ENCODE data around the gene SUPT5H.

The SUPT5H gene

DNA sequence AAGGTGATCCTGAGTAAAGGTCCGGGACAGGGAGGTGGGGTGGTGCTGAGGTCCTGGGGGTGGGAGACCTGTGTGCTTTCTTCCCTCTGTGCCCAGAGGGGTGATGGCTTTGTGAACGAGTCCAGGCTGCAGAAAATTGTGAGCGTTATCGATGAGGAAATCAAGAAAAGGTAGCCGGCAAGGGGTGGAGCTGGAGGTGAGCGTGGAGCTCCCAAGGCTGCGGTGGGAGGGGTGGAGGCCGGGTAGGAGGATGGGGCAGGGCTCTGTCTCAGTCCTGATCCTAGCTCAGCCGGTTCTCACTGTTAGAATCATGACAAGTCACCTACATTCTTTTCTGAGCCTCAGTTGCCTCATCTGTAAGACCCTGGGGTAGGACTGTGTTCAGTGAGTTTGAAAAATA lies 73.6 kb downstream of the SUPT5H start:
- H3K9ac ChIP-seq (ENCODE audit: low read length), result no peak overlapping the region
- no peak overlapping the region for H3K4me3 ChIP-seq (ENCODE audit: low read length)
- H3K79me2 ChIP-seq (ENCODE audit: low read length), result no peaks in the 10 kb centered on the region
- H3K4me1 ChIP-seq (ENCODE audit: low read length), result no peaks in the 10 kb centered on the region
- H3K9me3 ChIP-seq (replicated peaks; ENCODE audit: insufficient read depth, low read length), result no peaks in the 10 kb centered on the region
- H3K27me3 ChIP-seq (replicated peaks; ENCODE audit: insufficient read depth, low read length), result peaks cover 32% of the 10 kb centered on the region
- no peak overlapping the region for H3K27ac ChIP-seq (ENCODE audit: low read length)
- H3F3A ChIP-seq (ENCODE audit: insufficient read depth, low read length), result no peaks in the 10 kb centered on the region
- DNase-seq, result no peak
- H4K20me1 ChIP-seq (ENCODE audit: insufficient read depth, low read length), result no peaks in the 10 kb centered on the region
- H3K9me2 ChIP-seq (replicated peaks; ENCODE audit: insufficient read depth, low read length), result no peaks in the 10 kb centered on the region
- no peak overlapping the region for H2AFZ ChIP-seq (ENCODE audit: low read length)
- TF ChIP-seq EZH2 (optimal IDR thresholded peaks at IDR 0.05; ENCODE audit: low read depth, low read length), result no peak
- no peak for TF ChIP-seq EZH2phosphoT487 (IDR thresholded peaks at IDR 0.05; ENCODE audit: low read length)
- TF ChIP-seq, protein P1, sequence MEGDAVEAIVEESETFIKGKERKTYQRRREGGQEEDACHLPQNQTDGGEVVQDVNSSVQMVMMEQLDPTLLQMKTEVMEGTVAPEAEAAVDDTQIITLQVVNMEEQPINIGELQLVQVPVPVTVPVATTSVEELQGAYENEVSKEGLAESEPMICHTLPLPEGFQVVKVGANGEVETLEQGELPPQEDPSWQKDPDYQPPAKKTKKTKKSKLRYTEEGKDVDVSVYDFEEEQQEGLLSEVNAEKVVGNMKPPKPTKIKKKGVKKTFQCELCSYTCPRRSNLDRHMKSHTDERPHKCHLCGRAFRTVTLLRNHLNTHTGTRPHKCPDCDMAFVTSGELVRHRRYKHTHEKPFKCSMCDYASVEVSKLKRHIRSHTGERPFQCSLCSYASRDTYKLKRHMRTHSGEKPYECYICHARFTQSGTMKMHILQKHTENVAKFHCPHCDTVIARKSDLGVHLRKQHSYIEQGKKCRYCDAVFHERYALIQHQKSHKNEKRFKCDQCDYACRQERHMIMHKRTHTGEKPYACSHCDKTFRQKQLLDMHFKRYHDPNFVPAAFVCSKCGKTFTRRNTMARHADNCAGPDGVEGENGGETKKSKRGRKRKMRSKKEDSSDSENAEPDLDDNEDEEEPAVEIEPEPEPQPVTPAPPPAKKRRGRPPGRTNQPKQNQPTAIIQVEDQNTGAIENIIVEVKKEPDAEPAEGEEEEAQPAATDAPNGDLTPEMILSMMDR (IDR thresholded peaks at IDR 0.05; ENCODE audit: low read length), result no peak
- H3K36me3 ChIP-seq (replicated peaks; ENCODE audit: insufficient read depth, low read length), result no peaks in the 10 kb centered on the region
- no peak overlapping the region for H3K4me2 ChIP-seq (ENCODE audit: low read depth, low read length)

DNA sequence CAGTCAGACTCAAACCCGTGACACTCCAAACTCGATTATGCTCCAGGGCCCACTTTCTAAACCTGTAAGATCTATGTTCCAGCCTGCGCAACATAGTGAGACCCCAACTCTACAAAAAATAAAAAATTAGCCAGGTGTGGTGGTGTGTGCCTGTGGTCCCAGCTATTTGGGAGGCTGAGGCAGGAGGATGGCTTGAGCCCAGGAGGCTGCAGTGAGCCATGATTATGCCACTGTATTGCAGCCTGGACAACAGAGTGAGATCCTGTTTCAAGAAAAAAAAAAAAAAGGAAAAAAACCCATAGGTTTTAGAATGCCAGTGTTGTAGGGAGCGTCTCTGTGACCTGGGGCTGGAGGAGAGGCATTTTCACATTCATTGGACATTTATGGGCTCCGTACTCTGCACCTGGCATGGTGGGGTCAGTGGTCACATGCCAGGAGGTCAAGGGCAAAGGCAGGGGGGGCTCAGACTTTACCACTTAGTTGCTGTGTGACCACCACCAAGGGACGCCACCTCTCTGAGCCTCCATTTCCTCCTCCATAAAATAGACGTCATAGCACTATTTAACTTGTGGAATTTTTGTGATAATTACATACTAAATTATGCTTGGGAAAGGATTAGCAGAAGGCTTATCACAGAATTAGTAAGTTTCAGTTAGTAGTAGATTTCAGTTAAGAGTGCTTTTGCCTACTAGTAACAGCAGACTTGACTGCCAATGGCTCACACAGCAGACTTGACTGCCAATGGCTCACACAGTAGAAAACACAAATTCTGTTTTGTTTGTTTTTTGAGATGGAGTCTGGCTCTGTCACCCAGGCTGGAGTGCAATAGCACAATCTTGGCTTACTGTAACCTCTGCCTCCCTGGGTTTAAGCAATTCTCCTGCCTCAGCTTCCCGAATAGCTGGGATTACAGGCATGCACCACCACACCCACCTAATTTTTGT lies 75.4 kb downstream of the SUPT5H start:
- H3F3A ChIP-seq (ENCODE audit: insufficient read depth, low read length), result no peaks in the 10 kb centered on the region
- TF ChIP-seq EZH2 (optimal IDR thresholded peaks at IDR 0.05; ENCODE audit: low read depth, low read length) (no peak), EZH2phosphoT487 (IDR thresholded peaks at IDR 0.05; ENCODE audit: low read length) (no peak)
- TF ChIP-seq, protein P1 (IDR thresholded peaks at IDR 0.05; ENCODE audit: low read length), result no peak
- no peak overlapping the region for H3K4me3 ChIP-seq (ENCODE audit: low read length)
- no peaks in the 10 kb centered on the region for H3K79me2 ChIP-seq (ENCODE audit: low read length)
- no peaks in the 10 kb centered on the region for H4K20me1 ChIP-seq (ENCODE audit: insufficient read depth, low read length)
- no peak overlapping the region for H2AFZ ChIP-seq (ENCODE audit: low read length)
- DNase-seq, result no peak
- H3K4me2 ChIP-seq (ENCODE audit: low read depth, low read length), result no peak overlapping the region
- H3K36me3 ChIP-seq (replicated peaks; ENCODE audit: insufficient read depth, low read length), result no peaks in the 10 kb centered on the region
- H3K9me3 ChIP-seq (replicated peaks; ENCODE audit: insufficient read depth, low read length), result no peaks in the 10 kb centered on the region
- no peak overlapping the region for H3K9ac ChIP-seq (ENCODE audit: low read length)
- H3K9me2 ChIP-seq (replicated peaks; ENCODE audit: insufficient read depth, low read length), result no peaks in the 10 kb centered on the region
- no peak overlapping the region for H3K27ac ChIP-seq (ENCODE audit: low read length)
- H3K27me3 ChIP-seq (replicated peaks; ENCODE audit: insufficient read depth, low read length), result peaks cover 13% of the 10 kb centered on the region
- H3K4me1 ChIP-seq (ENCODE audit: low read length), result no peaks in the 10 kb centered on the region

- Histone ChIP-seq H3K9me3 (replicated peaks; ENCODE audit: insufficient read depth, low read length) (no peaks in the 10 kb centered on the region), H3K36me3 (replicated peaks; ENCODE audit: insufficient read depth, low read length) (no peaks in the 10 kb centered on the region), H3K4me3 (ENCODE audit: low read length) (no peak overlapping the region), H3K4me2 (ENCODE audit: low read depth, low read length) (no peak overlapping the region), H2AFZ (ENCODE audit: low read length) (no peak overlapping the region), H3K9me2 (replicated peaks; ENCODE audit: insufficient read depth, low read length) (no peaks in the 10 kb centered on the region), H3K9ac (ENCODE audit: low read length) (no peak overlapping the region), H3K27me3 (replicated peaks; ENCODE audit: insufficient read depth, low read length) (no peaks in the 10 kb centered on the region), H3K4me1 (ENCODE audit: low read length) (no peaks in the 10 kb centered on the region), H3K79me2 (ENCODE audit: low read length) (no peaks in the 10 kb centered on the region), H4K20me1 (ENCODE audit: insufficient read depth, low read length) (no peaks in the 10 kb centered on the region), H3K27ac (ENCODE audit: low read length) (no peak overlapping the region), H3F3A (ENCODE audit: insufficient read depth, low read length) (no peaks in the 10 kb centered on the region)
- no peak for TF ChIP-seq EZH2 (optimal IDR thresholded peaks at IDR 0.05; ENCODE audit: low read depth, low read length)
- no peak for TF ChIP-seq EZH2phosphoT487 (IDR thresholded peaks at IDR 0.05; ENCODE audit: low read length)
- TF ChIP-seq, protein P1 (IDR thresholded peaks at IDR 0.05; ENCODE audit: low read length), result no peak
- no peak for DNase-seq
Measured at GRCh38 chr19:39524495-39524894, 79.1 kb downstream of the SUPT5H start.
